Measurements from ENCODE around the gene PISD. TPM values are rescaled to one million over a fixed set of nuclear protein-coding genes. Genes with fewer than 3 reads are reported as not detected.

Gene PISD
- total RNA-seq, 1 donor from 2014 or later: 110 TPM

GRCh38 chr22:31620756-31621480 lies 41.1 kb downstream of the PISD start:
- DNase-seq (ENCODE audit: low spot score in 2 of 2): no peak
- TF ChIP-seq CTCF (IDR thresholded peaks at IDR 0.05): no peak
- Histone ChIP-seq H3K27ac (no peak overlapping the region), H3K27me3 (no peaks in the 10 kb centered on the region), H3K36me3 (peaks cover 28 to 55% of the 10 kb centered on the region in 2 donors), H3K4me3 (no peak overlapping the region), H3K9me3 (no peaks in the 10 kb centered on the region), H3K4me1 (peaks cover 2 to 5% of the 10 kb centered on the region in 2 donors)
- intact Hi-C loops (cut with DNase I): no loop called here

GRCh38 chr22:31619611-31620300 lies 42.3 kb downstream of the PISD start:
- Histone ChIP-seq H3K36me3 (peaks cover 28 to 55% of the 10 kb centered on the region in 2 donors), H3K27ac (no peak overlapping the region)

GRCh38 chr22:31618471-31619176 lies 43.4 kb downstream of the PISD start:
- DNase-seq (ENCODE audit: low spot score in 2 of 2): no peak
- Histone ChIP-seq H3K4me1 (no peaks in the 10 kb centered on the region), H3K9me3 (no peaks in the 10 kb centered on the region), H3K27ac (no peak overlapping the region), H3K4me3 (no peak overlapping the region), H3K27me3 (no peaks in the 10 kb centered on the region), H3K36me3 (peaks cover 31 to 55% of the 10 kb centered on the region in 2 donors)
- TF ChIP-seq CTCF (IDR thresholded peaks at IDR 0.05): no peak
- intact Hi-C loops (cut with DNase I): no loop called here

More at GRCh38 chr22:31619611-31620300, 42.3 kb downstream of the PISD start:
- H3K9me3 ChIP-seq: no peaks in the 10 kb centered on the region
- intact Hi-C loops (cut with DNase I): no loop called here
- H3K27me3 ChIP-seq: no peaks in the 10 kb centered on the region
- H3K4me3 ChIP-seq: no peak overlapping the region
- DNase-seq (ENCODE audit: low spot score in 2 of 2): no peak
- H3K4me1 ChIP-seq: no peaks in the 10 kb centered on the region
- TF ChIP-seq CTCF (IDR thresholded peaks at IDR 0.05): no peak

- peaks cover 33 to 55% of the 10 kb centered on the region in 2 donors for H3K36me3 ChIP-seq
- intact Hi-C loops (cut with DNase I): no loop called here
Measured at GRCh38 chr22:31618057-31618456, 44.0 kb downstream of the PISD start.

More at GRCh38 chr22:31618057-31618456, 44.0 kb downstream of the PISD start:
- H3K4me1 ChIP-seq: no peaks in the 10 kb centered on the region
- no peaks in the 10 kb centered on the region for H3K27me3 ChIP-seq
- no peak for TF ChIP-seq CTCF (IDR thresholded peaks at IDR 0.05)
- H3K27ac ChIP-seq: no peak overlapping the region
- H3K9me3 ChIP-seq: no peaks in the 10 kb centered on the region
- H3K4me3 ChIP-seq: no peak overlapping the region
- no peak for DNase-seq (ENCODE audit: low spot score in 2 of 2)

All from ascending aorta (tissue), 2 donors.